AG04450 (cell line): Measurements from ENCODE around the gene NOX3. TPM values are rescaled to one million over a fixed set of nuclear protein-coding genes. Genes with fewer than 3 reads are reported as not detected.

Source experiments
- CTCF ChIA-PET: fragments of 300-600, 350-600 bp; formaldehyde crosslinking; extraction: SDS; loops from one replicate; lab custom pipeline; 2022; ENCODE audit warnings: antibody characterized with exemption, inconsistent platforms; lab: Charles Lee
- POLR2A ChIA-PET: fragments of 350-600 bp; formaldehyde crosslinking; extraction: SDS; loops from one replicate; lab custom pipeline; 2021; ENCODE audit warnings: antibody characterized with exemption, inconsistent platforms; lab: Yijun Ruan, JAX
- DNase-seq: peaks from one replicate; pipeline ENCODE4 v3.0.0-alpha.2; 2011; ENCODE audit warnings: low read depth, low spot score
- H3K27ac ChIP-seq: one replicate; pipeline ENCODE4 v1.5.1; 2012; ENCODE audit warnings: low read depth, low read length, control low read depth
- H3K27me3 ChIP-seq: one replicate; pipeline ENCODE4 v1.6.0; 2012; ENCODE audit warnings: low read length; ENCODE audit not compliant: control insufficient read depth, insufficient read depth
- H3K4me3 ChIP-seq: 2 replicates; pipeline ENCODE4 v1.5.1; 2011; ENCODE audit warnings: mild to moderate bottlenecking, low read depth, low read length, control low read depth
- H3K9me3 ChIP-seq: 2 replicates; pipeline ENCODE4 v1.5.1; 2012; ENCODE audit warnings: low read length; ENCODE audit not compliant: control insufficient read depth, insufficient read depth
- polyA plus RNA-seq: library from polyadenylated mRNA; depleted of rRNA; stranded (reverse); fragments of >200 nt; gene quantifications from 2 replicates; pipeline ENCODE4 v1.2.3, GENCODE V29; 2011
- TF ChIP-seq, protein P1 (sequence below): IDR thresholded peaks from 2 replicates; pipeline ENCODE4 v1.5.1; 2011; ENCODE audit warnings: low read depth, low read length, control low read depth, inconsistent platforms

Gene NOX3
- polyA plus RNA-seq, 1 experiment = not detected

DNA sequence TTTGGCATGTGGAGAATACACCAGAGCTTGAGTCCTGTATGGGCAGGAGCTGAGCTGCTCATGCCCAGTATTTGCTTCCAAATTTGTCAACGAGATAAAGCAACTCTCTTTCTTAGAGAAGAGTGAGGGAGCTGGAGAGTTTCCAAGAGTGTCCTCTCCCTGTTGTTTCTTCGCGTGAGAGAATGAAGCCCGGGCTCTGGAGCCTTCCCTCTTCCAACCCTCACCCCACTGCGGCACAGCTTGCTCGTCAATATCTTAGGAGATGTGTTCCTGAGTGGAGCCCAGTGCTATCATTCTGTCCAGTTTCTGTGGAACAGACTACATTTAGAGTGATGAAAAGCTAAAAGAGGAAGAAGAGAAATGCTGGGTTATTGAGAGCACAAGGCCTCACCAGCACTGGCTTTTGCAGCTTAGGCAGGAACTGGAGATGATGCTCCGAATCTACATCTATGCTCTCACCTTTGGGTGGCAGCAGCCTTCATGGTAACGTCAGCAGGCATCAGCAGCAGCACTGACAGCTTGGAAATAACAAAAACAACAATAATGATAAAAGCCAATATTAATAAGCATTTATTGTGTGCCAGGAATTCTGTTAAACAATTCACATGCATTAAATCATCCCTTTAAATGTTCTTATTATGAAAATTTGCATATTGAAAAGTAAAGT, 74.8 kb downstream of the NOX3 start:
- POLR2A ChIA-PET = no interaction called here
- TF ChIP-seq, protein P1, sequence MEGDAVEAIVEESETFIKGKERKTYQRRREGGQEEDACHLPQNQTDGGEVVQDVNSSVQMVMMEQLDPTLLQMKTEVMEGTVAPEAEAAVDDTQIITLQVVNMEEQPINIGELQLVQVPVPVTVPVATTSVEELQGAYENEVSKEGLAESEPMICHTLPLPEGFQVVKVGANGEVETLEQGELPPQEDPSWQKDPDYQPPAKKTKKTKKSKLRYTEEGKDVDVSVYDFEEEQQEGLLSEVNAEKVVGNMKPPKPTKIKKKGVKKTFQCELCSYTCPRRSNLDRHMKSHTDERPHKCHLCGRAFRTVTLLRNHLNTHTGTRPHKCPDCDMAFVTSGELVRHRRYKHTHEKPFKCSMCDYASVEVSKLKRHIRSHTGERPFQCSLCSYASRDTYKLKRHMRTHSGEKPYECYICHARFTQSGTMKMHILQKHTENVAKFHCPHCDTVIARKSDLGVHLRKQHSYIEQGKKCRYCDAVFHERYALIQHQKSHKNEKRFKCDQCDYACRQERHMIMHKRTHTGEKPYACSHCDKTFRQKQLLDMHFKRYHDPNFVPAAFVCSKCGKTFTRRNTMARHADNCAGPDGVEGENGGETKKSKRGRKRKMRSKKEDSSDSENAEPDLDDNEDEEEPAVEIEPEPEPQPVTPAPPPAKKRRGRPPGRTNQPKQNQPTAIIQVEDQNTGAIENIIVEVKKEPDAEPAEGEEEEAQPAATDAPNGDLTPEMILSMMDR = no peak
- no peak overlapping the region for H3K4me3 ChIP-seq
- H3K9me3 ChIP-seq = peaks cover 7% of the 10 kb centered on the region
- H3K27ac ChIP-seq = no peak overlapping the region
- DNase-seq = no peak
- CTCF ChIA-PET = no interaction called here
- H3K27me3 ChIP-seq = no peaks in the 10 kb centered on the region

DNA sequence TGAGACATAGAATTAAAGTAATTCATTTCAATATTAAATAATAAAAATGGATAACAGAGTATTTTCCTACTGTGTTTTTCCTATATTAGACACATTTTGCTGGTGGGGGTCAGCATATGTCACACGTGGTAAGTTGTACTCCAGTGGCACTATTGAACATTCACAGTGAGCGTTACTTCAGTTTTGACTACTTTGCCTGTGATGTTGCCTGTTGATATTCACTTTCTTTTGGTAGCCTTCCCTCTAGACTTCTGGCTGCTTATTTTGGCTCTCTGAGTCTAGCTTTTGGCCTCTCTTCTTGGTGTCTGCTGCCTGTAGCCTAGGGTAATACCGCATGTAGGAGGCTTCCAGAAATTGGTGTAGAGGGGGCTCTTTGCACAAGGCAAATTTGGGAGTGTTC, 76.9 kb downstream of the NOX3 start:
- POLR2A ChIA-PET = no interaction called here
- TF ChIP-seq, protein P1 = no peak
- no peak for DNase-seq
- no peak overlapping the region for H3K27ac ChIP-seq
- no peak overlapping the region for H3K4me3 ChIP-seq
- peaks cover 7% of the 10 kb centered on the region for H3K9me3 ChIP-seq
- no peaks in the 10 kb centered on the region for H3K27me3 ChIP-seq
- CTCF ChIA-PET = no interaction called here

DNA sequence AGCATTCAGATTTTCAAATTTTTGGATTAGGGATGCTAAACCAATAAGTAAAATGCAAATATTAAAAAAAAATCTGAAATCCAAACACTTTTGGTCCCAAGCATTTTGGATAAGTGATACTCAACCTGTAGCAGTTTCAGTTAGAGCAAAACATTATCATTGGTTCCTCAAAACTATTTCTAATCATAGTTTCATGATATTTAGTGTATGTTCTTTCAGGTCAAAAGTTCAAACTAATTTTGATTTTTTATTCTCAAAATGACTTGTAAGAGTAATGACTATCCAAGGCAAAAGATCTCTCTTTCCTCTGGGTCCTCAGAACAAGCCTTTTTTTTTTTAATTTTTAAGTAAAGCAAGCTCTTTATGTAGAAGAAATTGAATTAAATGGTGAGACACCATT, 77.4 kb downstream of the NOX3 start:
- H3K9me3 ChIP-seq = peaks cover 7% of the 10 kb centered on the region
- TF ChIP-seq, protein P1 = no peak
- no peaks in the 10 kb centered on the region for H3K27me3 ChIP-seq
- no peak for DNase-seq
- ChIA-PET POLR2A (no interaction called here), CTCF (no interaction called here)
- no peak overlapping the region for H3K4me3 ChIP-seq
- H3K27ac ChIP-seq = no peak overlapping the region

DNA sequence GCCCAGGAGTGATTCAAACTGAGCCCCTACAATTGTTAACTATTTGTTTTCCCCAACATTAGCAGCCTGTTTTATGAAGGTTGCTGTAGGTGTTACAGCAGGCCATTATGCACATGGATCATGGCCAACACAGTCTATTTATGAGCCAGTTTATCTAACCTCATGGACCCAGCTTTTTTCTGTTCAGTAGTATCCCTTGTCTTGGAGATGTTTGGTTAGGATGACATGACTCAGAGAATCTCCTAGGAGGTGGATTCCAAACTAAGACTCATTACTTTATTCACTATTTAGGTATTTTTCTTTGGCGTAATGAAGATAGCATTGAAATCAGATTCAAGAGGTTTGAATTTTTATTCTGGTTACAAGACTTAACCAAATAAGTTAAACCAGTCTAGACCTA, 78.6 kb downstream of the NOX3 start:
- peak; percentile 77 for DNase-seq
- Histone ChIP-seq H3K4me3 (no peak overlapping the region), H3K27ac (no peak overlapping the region), H3K27me3 (no peaks in the 10 kb centered on the region), H3K9me3 (no peaks in the 10 kb centered on the region; the same call in 1 of the 2 replicates)
- ChIA-PET POLR2A (no interaction called here), CTCF (no interaction called here)
- TF ChIP-seq, protein P1 = no peak

DNA sequence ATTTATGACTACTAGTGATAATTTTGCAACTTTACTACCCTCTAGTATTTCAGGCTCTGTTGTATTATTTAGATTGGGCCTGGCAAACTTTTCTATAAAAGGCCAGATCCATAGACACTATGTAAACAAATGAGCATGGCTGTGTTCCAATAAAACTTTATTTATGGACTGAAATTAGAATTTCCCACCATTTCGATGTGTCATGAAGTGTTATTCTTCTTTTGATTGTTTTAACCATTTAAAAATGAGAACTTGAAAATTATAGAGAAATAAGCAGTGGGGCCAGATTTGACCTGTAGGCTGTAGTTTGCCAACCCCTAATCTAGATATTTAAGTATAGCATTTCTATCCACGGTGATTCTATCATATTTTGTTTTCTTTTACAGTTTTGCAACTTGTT, 79.8 kb downstream of the NOX3 start:
- no peaks in the 10 kb centered on the region for H3K27me3 ChIP-seq
- ChIA-PET POLR2A (no interaction called here), CTCF (no interaction called here)
- no peak overlapping the region for H3K27ac ChIP-seq
- TF ChIP-seq, protein P1 = no peak
- no peak for DNase-seq
- no peaks in the 10 kb centered on the region; the same call in 1 of the 2 replicates for H3K9me3 ChIP-seq
- no peak overlapping the region for H3K4me3 ChIP-seq
